Astrocyte of the cerebellum (primary cell): ENCODE measurements around the gene MTRF1.

Source experiments
- DNase-seq: peaks from one replicate; pipeline ENCODE4 v3.0.0-alpha.2; 2011; ENCODE audit warnings: low read depth
- H3K4me3 ChIP-seq: 2 replicates; pipeline ENCODE4 v1.5.1; 2011; ENCODE audit warnings: mild to moderate bottlenecking, low read depth, low read length, moderate library complexity
- CTCF ChIP-seq: IDR thresholded peaks from 2 replicates; pipeline ENCODE4 v1.5.1; 2012; ENCODE audit warnings: low read length, low read depth, moderate library complexity, mild to moderate bottlenecking; ENCODE audit errors: missing control alignments
- in situ Hi-C: cut with HindIII; loops from 2 replicates; pipeline ENCODE4 v1.10.0; 2017; ENCODE audit warnings: low sequenced_read_pairs

The MTRF1 gene

GRCh38 chr13:41306271-41307145 lies 43.1 kb upstream of the MTRF1 start:
- TF ChIP-seq CTCF = no peak
- in situ Hi-C loops = no loop called here
- no peak overlapping the region for H3K4me3 ChIP-seq
- DNase-seq = no peak

GRCh38 chr13:41304551-41304950 lies 41.2 kb upstream of the MTRF1 start:
- DNase-seq = no peak
- in situ Hi-C loops = no loop called here
- no peak for TF ChIP-seq CTCF
- H3K4me3 ChIP-seq = no peak overlapping the region

GRCh38 chr13:41302743-41303142 lies 39.4 kb upstream of the MTRF1 start:
- TF ChIP-seq CTCF = no peak
- in situ Hi-C loops = no loop called here
- H3K4me3 ChIP-seq = no peak overlapping the region
- DNase-seq = no peak

- DNase-seq = no peak
- in situ Hi-C loops = no loop called here
- no peak overlapping the region for H3K4me3 ChIP-seq
- no peak for TF ChIP-seq CTCF
Measured at GRCh38 chr13:41299316-41300094, 36.1 kb upstream of the MTRF1 start.

GRCh38 chr13:41296879-41297646 lies 33.7 kb upstream of the MTRF1 start:
- no peak for DNase-seq
- TF ChIP-seq CTCF = no peak
- in situ Hi-C loops = no loop called here
- H3K4me3 ChIP-seq = no peak overlapping the region

- in situ Hi-C loops = no loop called here
- H3K4me3 ChIP-seq = no peak overlapping the region
- TF ChIP-seq CTCF = no peak
- no peak for DNase-seq
Measured at GRCh38 chr13:41295973-41296372, 32.6 kb upstream of the MTRF1 start.
